ENCODE measurements around the gene ITGA2.

DNA sequence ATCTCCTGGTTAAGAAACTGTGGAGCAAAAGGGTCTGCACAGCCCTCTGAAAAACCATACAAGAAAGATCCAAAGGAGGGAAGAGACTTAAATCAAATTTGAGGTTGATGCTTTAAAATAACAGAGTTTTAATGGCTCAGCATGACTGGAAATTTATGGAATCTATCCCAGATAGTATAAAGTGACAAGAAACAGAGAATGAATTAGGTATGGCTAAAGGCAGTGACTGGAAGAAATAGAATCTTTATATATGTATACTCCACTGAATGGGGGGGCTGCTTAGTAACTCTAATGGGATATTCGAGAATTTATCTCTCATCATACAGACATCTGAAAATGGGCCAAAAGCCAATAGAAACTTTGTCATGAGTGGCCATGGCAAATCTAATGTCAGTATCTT is 138.0 kb downstream of the ITGA2 start:
- TF ChIP-seq, protein P1, sequence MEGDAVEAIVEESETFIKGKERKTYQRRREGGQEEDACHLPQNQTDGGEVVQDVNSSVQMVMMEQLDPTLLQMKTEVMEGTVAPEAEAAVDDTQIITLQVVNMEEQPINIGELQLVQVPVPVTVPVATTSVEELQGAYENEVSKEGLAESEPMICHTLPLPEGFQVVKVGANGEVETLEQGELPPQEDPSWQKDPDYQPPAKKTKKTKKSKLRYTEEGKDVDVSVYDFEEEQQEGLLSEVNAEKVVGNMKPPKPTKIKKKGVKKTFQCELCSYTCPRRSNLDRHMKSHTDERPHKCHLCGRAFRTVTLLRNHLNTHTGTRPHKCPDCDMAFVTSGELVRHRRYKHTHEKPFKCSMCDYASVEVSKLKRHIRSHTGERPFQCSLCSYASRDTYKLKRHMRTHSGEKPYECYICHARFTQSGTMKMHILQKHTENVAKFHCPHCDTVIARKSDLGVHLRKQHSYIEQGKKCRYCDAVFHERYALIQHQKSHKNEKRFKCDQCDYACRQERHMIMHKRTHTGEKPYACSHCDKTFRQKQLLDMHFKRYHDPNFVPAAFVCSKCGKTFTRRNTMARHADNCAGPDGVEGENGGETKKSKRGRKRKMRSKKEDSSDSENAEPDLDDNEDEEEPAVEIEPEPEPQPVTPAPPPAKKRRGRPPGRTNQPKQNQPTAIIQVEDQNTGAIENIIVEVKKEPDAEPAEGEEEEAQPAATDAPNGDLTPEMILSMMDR (IDR thresholded peaks at IDR 0.05; ENCODE audit: insufficient read depth, low read length): no peak
- TF ChIP-seq GABPA (IDR thresholded peaks at IDR 0.05; ENCODE audit: low read depth): no peak
